Cerebellar nuclear complex (tissue), 1 donor: ENCODE data around the gene EML6.
"Not testable (repeated sequence)": the region's sequence is repeated elsewhere in the genome, so short reads cannot be mapped to it uniquely, and the experiment has no call there.

Experiments used
- DNase-seq, 2 experiments: peaks; one replicate each; lab custom pipeline; 2025; lab: John Stamatoyannopoulos, UW

Gene EML6

GRCh38 chr2:54803783-54804751 lies 80.6 kb downstream of the EML6 start:
- peak in 1 of 2 experiments; percentile 8 for DNase-seq

DNA sequence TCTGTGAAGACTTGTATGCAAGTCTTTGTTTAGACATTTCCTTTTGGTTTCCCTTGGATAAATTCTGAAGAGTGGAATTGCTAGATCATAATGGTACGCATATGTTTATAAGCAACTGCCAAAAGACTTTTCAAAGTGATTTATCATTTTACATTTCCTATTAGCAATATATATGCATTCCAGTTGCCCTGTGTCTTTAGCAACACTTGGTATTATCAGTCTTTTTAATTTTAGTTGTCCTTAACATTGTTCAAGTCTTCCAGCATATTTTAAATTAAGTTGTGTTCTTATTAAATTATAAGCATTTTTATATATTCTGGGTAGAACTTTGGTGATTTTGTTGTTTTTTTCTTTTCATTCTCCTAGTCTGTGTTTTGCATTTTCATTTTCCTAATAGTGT lies 81.8 kb downstream of the EML6 start:
- no peak for DNase-seq

GRCh38 chr2:54806975-54807374 lies 83.5 kb downstream of the EML6 start:
- no peak for DNase-seq

GRCh38 chr2:54808661-54809060 lies 85.2 kb downstream of the EML6 start:
- no peak for DNase-seq

DNA sequence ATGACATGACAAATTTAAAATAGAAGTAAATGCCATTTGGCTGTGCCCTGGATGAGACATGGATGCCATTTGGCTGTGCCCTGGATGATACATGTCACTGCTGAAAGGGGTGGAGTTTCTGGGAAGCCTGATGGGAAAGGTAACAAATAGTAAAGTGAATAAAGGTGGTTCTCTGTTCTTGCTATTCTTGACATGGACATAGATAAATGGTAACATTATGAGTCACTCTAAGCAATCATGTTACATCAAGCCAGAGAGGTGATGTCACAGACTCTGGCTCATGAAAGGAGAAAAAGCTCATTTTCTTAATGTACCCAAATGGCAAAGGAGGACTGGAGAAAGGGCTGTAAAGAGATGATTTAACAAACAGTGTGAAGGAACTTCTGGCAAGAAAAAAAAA lies 86.4 kb downstream of the EML6 start:
- DNase-seq, result no peak

DNA sequence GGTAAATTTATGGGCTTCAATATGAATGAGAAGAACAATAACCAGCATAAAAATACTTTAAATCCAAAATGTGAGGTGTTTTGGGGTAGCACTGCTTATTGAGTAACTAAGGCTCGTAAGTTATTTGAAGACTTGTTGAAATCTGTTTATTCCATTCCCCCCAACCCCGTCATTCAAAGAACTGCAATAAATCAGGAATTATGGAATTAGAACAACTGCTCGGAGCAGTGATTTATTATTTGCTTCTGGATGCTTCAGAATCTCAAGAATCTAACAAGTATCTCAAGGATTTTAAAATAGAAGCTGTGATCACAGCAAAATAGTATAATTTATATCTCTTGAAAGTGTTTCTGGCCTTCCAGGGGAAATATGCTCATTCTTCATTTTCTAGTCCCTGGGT lies 86.8 kb downstream of the EML6 start:
- DNase-seq, result no peak

DNA sequence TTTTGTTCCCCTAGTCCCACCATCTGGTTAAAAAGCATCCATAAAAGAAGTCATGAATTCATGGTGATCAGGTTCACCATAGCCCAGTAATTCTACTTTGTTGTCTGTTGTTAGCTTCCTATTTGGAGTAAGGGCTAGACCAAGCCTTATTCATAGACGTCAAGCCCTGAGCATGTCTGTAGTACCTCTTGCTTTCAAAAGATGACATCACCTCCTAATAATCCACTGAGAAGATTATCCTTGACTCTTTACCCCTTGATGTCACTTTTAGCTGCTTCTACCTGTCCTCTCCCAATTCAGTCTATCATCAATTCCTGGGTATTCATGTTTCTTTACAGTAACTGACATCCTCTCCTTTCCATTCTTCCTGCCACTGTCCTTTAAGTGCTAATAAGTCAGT lies 90.1 kb downstream of the EML6 start:
- no peak for DNase-seq

- DNase-seq, result no peak
Observed at GRCh38 chr2:54814389-54815147, 91.1 kb downstream of the EML6 start.

DNA sequence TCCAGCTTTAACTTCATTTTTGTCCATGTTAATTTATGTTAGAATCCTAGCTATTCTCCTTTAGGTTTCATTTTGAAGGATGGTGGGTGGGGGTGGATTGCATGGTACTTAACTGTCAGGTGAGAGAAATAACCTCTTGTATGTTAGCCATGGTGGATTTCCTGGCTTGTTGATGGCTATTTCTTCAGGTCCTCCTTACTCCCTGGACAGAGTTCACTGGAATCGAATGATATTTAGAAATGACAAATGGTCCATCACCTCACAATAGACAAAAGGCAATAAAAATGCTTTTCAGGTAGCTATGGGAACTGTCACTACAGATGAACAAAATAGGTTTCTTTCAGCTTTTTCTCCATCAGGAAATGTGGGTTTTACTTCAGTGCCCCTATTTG lies 91.7 kb downstream of the EML6 start:
- DNase-seq, result no peak

GRCh38 chr2:54818226-54818625 lies 94.8 kb downstream of the EML6 start:
- DNase-seq, result no peak

DNA sequence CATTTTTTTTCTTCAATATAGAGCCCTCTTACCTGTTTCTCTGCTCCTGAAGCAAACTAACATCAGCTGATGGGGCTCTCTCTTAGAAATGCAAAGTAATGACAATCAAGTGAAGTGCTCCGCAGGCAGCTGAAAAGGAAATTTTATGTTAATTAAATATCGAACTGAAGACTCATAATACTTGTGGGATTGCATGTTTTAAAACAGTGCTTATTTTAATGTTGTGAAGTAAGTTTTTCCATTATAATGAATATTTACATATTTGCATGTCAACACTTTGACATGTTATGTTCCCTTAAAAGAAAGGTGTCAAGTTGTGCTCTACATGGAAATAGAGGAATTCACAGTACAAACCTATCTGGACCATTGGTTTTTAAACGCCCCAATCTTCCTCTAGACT lies 97.1 kb downstream of the EML6 start:
- DNase-seq, result no peak

- DNase-seq, result no peak
Observed at GRCh38 chr2:54824567-54824966, 101.1 kb downstream of the EML6 start.

- no peak for DNase-seq
Observed at GRCh38 chr2:54830546-54830945, 107.1 kb downstream of the EML6 start.

DNA sequence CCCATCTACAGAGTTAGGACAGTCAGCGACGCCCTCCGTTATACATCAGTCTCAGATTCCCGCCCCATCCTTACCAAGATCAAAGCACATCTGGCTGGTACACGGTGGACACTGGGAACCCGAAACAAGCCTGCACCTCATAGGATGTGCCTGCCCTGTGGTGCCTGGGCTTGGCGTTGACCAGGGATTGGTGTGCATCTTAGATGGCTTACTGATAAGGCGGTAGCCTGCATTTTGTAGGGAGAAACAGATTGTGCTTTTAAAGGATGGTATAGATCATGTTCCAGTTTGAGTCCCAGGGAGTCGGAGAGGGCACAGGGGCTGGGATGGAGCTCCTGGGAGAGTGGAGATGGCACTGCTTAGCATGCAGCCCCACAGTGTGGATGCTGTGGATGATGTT lies 108.0 kb downstream of the EML6 start:
- DNase-seq, result no peak

GRCh38 chr2:54834721-54835120 lies 111.3 kb downstream of the EML6 start:
- no peak for DNase-seq

DNA sequence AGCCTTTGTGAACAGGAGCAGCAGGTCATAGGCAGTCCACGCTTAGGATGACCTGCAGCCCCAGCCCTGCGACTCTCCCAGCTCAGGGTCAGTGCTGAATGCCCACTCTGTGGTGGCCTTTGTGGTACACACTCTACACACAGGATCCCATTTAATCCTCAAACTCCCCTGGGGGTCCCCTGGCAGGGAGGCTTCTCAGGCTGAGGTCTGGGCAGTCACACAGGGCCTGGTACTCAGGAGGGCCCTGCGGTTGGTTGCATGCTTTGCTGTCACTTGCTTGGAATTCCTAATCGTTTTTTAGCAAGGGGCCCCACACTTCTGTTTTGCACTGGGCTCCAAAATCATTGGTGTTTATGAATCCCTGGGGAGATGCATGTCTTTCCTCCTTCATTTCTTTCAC lies 113.0 kb downstream of the EML6 start:
- DNase-seq, result no peak

DNA sequence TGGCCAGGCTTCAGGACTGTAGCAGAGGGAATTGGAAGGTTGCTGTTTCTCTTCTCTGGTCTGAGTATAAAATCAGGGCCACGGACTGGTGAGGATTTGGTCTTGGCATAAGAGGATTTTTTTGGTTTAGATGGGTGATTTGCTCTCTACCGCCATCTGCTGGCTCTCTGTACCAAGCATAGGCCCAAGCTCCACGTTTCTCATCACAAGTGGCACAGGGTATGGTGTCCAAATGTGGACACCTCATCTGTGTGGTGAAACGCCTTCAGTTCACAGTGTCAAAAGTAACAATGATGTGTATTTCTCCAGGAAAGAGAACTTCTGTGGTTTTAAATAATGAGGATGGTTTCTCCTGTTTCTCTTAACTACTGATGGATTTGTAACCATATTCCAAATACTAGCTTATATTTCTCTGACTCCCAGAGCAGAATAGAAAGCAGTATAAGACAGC lies 115.1 kb downstream of the EML6 start:
- peak; percentile 18 to 72 for DNase-seq

DNA sequence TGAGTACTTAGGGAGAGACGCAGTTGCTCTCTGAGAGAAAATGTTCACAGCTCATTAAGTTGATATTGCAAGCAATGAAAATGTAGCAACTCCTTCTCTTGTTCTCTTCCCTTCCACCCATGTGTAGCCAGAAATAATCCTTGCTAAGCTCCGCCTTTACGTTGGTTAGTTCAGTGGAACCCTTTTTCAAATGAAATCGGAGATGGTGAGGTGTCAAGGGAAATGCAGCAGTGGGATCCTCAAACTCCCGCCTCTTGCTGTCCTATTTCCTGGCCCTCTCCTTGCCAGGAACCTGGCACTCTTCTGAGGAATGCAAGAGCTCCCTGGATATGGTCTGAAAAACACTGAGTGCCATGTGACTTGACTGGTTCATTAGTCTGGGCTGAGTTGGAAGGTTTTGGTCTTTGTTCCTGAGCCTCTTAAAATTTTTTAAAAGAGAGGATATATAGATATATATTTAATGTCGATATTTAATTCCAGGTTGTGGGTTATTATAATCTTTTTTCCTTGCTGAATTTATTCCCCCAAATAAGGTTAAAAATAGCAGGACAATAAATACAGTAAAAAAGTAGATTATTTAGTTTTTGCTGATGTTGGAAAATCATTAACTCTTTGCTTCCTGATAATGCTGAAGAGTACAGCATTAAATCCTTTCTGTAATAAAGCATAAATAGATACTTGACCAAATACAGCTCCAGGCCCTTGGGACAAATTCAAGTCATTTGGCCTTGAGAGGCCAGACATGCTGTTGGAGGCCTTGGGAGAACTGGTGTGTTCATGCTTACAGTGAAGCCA lies 116.2 kb downstream of the EML6 start:
- DNase-seq, result no peak

DNA sequence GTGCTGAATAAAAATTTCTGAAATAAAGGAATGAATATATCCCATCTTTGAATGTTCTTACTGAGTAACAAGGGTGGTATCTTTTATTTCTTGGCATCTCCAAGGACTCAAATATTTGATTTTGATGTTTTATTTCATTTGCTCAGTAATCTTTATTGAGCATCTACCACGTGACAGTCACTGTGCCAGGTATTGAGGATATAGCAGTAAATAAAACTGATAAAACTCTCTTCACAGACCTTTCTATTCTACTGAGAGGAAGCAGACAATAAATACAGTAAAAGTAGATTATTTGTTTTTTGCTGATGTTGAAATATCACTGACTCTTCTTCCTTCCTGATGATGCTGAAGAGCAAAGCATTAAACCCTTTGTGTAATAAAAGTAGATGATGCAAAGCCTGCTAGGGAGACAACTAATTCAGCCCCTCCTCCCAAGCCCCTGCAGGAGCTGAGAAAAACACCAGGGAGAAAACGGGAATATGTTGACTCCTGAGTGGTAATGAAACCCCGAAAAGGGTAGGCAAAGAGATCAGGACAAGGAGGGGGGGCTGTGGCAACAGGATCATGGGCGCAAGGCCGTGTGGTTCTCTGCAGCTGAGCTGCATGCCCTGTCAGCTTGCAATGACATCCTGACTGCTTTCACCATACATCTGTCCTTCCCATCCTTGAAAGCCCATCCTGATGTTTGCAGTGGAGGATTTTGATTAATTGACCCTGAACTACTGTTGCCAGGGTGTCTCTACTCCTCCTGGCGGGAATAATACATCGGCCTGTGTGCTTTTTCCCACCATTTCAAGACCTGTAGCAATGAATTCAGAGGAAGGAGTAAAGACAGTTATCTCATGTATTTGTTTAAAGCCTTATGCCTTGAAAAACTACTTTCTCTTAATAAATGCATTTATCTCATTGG lies 117.4 kb downstream of the EML6 start:
- no peak for DNase-seq

DNA sequence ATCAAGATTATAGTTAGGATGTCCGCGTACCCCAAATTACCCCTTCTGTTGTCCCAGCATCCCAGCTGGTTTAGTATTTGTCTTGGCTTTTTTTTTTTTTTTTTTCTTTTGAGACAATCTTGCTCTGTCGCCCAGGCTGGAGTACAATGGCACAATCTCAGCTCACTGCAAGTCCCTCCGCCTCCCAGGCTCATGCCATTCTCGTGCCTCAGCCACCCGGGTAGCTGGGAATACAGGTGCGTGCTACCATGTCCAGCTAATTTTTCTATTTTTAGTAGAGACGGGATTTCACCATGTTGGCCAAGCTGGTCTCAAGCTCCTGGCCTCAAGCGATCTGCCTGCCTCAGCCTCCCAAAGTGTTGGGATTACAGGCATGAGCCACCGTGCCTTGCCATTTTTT lies 118.0 kb downstream of the EML6 start:
- not testable (repeated sequence) for DNase-seq

GRCh38 chr2:54845094-54845493 lies 121.6 kb downstream of the EML6 start:
- DNase-seq, result no peak
